Measurements from ENCODE around the gene SGMS2.

Gene SGMS2

DNA sequence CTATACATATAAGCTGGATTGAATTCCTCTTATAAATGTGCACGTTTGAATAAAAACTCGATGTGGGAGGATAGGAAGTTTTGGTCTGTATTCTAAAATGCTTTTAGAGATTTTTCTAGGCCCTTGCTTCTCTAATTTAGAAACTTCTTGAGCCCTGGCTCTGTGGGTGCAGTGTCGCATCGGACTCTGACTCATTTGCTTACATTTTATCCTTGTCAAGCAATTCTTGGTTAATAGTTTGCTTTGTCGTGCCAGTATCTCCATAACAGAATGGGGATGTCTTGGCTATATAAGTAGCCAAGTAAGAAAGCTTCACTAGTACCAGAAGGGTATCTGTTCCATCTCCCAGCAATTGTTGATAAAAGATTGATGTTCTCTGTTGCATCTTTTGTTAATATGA is 10.7 kb downstream of the SGMS2 start:
- WGBS: 38% methylated on average over 5 of the region's 5 CpGs
- no peak overlapping the region for H2AK5ac ChIP-seq (ENCODE audit: low read length, severe bottlenecking)

DNA sequence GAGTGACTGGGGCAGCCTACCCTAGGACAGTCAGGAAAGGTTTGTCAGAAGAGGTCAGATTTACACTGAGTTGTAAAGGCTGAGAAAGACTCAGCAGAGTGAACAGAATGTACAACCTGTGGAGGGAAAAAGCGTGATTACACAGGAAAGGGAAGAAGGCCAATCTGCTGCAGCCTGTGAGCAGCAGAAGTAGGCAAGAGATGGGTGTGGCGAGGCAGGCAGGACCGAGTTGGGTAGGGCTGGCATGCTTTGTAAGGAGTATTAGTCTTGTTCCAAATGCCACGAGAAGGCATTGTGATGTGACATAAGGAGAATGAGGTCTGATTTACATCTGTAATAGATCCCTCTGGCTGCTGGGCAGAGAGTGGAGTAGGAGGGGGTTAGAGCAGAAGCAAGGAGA is 12.6 kb downstream of the SGMS2 start:
- Histone ChIP-seq H3K4me1 (ENCODE audit: control insufficient read depth, insufficient read depth, low read depth, low read length) (no peaks in the 10 kb centered on the region), H3K4me3 (ENCODE audit: insufficient read depth in 1 of 2, low read depth in 1 of 2, low read length in 2 of 2) (peak overlapping the region in 1 of 2 experiments; percentile 39), H3K36me3 (ENCODE audit: control insufficient read depth in 1 of 2, insufficient read depth in 2 of 2, low read depth in 1 of 2, low read length in 2 of 2) (peaks cover 0 to 2% of the 10 kb centered on the region in 2 experiments), H2BK12ac (ENCODE audit: low read length in 2 of 2) (peak overlapping the region in 1 of 2 experiments; percentile 39), H2AK5ac (ENCODE audit: low read length, severe bottlenecking) (no peak overlapping the region), H3K27ac (ENCODE audit: low read length, poor library complexity, severe bottlenecking) (no peak overlapping the region), H3K27me3 (ENCODE audit: control insufficient read depth in 1 of 2, insufficient read depth in 1 of 2, low read length in 2 of 2) (no peaks in the 10 kb centered on the region), H2BK120ac (ENCODE audit: low read depth, low read length) (no peak overlapping the region), H2BK5ac (ENCODE audit: low read depth, low read length, poor library complexity, severe bottlenecking) (no peak overlapping the region), H4K8ac (ENCODE audit: low read length) (no peak overlapping the region), H3K9me3 (ENCODE audit: control insufficient read depth, low read length) (peaks cover 5% of the 10 kb centered on the region), H3K23ac (ENCODE audit: low read length in 2 of 2) (no peak overlapping the region), H3K14ac (ENCODE audit: low read length in 2 of 2) (peak overlapping the region in 1 of 2 experiments; percentile 1), H3K18ac (ENCODE audit: low read depth in 1 of 2, low read length in 2 of 2) (peak overlapping the region in 1 of 2 experiments; percentile 1), H3K4me2 (ENCODE audit: low read length, poor library complexity, severe bottlenecking) (no peak overlapping the region), H3K9ac (ENCODE audit: low read length) (peak overlapping the region; percentile 72), H3K4ac (ENCODE audit: low read depth in 1 of 2, low read length in 2 of 2) (peak overlapping the region in 1 of 2 experiments; percentile 5), H2AFZ (ENCODE audit: low read depth, low read length) (no peak overlapping the region), H4K91ac (ENCODE audit: low read length) (no peak overlapping the region), H2BK15ac (ENCODE audit: low read depth, poor library complexity, severe bottlenecking) (no peak overlapping the region), H3K79me1 (replicated peaks; ENCODE audit: low read length, poor library complexity, severe bottlenecking) (peaks cover 31% of the 10 kb centered on the region)
- no peak for DNase-seq
- WGBS: 80% methylated on average over 4 of the region's 4 CpGs

More for the DNA sequence above, 10.7 kb downstream of the SGMS2 start:
- no peak overlapping the region for H2BK15ac ChIP-seq (ENCODE audit: low read depth, poor library complexity, severe bottlenecking)
- H3K27ac ChIP-seq (ENCODE audit: low read length, poor library complexity, severe bottlenecking): no peak overlapping the region
- DNase-seq: peak; percentile 79
- H4K91ac ChIP-seq (ENCODE audit: low read length): no peak overlapping the region
- no peak overlapping the region for H2BK120ac ChIP-seq (ENCODE audit: low read depth, low read length)
- no peaks in the 10 kb centered on the region for H3K27me3 ChIP-seq (ENCODE audit: control insufficient read depth in 1 of 2, insufficient read depth in 1 of 2, low read length in 2 of 2)
- H3K79me1 ChIP-seq (replicated peaks; ENCODE audit: low read length, poor library complexity, severe bottlenecking): peaks cover 32% of the 10 kb centered on the region
- no peak overlapping the region for H2AFZ ChIP-seq (ENCODE audit: low read depth, low read length)
- H3K18ac ChIP-seq (ENCODE audit: low read depth in 1 of 2, low read length in 2 of 2): no peak overlapping the region
- no peaks in the 10 kb centered on the region for H3K4me1 ChIP-seq (ENCODE audit: control insufficient read depth, insufficient read depth, low read depth, low read length)
- no peak overlapping the region for H3K4me2 ChIP-seq (ENCODE audit: low read length, poor library complexity, severe bottlenecking)
- H3K4ac ChIP-seq (ENCODE audit: low read depth in 1 of 2, low read length in 2 of 2): no peak overlapping the region
- no peak overlapping the region for H3K14ac ChIP-seq (ENCODE audit: low read length in 2 of 2)
- H3K23ac ChIP-seq (ENCODE audit: low read length in 2 of 2): no peak overlapping the region
- H3K9ac ChIP-seq (ENCODE audit: low read length): peak overlapping the region; percentile 53
- no peak overlapping the region for H2BK12ac ChIP-seq (ENCODE audit: low read length in 2 of 2)
- peaks cover 2 to 5% of the 10 kb centered on the region in 2 experiments for H3K36me3 ChIP-seq (ENCODE audit: control insufficient read depth in 1 of 2, insufficient read depth in 2 of 2, low read depth in 1 of 2, low read length in 2 of 2)
- peaks cover 5% of the 10 kb centered on the region for H3K9me3 ChIP-seq (ENCODE audit: control insufficient read depth, low read length)
- no peak overlapping the region for H3K4me3 ChIP-seq (ENCODE audit: insufficient read depth in 1 of 2, low read depth in 1 of 2, low read length in 2 of 2)
- no peak overlapping the region for H2BK5ac ChIP-seq (ENCODE audit: low read depth, low read length, poor library complexity, severe bottlenecking)
- H4K8ac ChIP-seq (ENCODE audit: low read length): no peak overlapping the region

DNA sequence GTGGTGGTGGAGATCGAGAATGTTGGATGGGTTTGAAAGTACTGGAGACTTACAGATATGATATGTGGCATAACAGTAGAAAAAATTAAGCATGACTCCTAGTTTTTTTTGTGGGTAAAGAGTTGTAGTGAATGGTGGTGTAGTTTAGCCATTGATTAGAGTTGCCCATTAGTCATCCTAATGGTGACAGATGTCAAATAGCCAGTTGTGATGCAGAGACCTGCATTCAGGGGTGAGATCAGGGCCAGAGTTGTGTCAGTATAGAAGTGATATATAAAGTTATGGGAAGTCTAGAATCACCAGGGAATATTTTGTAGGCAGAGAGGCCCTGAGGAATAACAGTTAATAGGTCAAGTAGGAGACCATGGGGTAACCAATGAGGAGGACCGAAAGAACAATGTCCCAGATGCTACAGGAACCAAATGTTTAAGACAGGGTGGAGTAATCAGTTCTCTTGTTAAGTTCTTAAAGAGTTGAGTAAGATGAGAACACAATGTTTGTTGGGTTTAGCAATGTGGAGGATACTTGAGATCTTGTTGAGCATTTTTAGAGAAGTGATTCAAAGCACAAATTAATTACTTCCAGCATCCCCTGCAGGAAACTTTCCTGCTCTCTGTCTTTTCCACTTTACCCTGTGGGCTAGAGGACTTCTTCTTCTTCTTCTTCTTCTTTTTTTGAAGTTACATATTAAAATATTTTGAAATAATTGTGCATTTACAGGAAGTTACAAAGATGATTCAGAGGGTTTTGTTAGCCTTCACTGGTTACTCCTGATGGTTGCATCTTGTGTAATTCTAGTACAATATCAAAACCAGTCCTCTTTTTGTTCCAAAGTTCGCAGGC is 13.3 kb downstream of the SGMS2 start:
- Histone ChIP-seq H3K14ac (ENCODE audit: low read length in 2 of 2) (no peak overlapping the region), H2BK15ac (ENCODE audit: low read depth, poor library complexity, severe bottlenecking) (no peak overlapping the region), H3K27me3 (ENCODE audit: control insufficient read depth in 1 of 2, insufficient read depth in 1 of 2, low read length in 2 of 2) (no peaks in the 10 kb centered on the region), H3K4ac (ENCODE audit: low read depth in 1 of 2, low read length in 2 of 2) (no peak overlapping the region), H3K27ac (ENCODE audit: low read length, poor library complexity, severe bottlenecking) (no peak overlapping the region), H2AK5ac (ENCODE audit: low read length, severe bottlenecking) (no peak overlapping the region), H4K91ac (ENCODE audit: low read length) (no peak overlapping the region), H3K4me1 (ENCODE audit: control insufficient read depth, insufficient read depth, low read depth, low read length) (no peaks in the 10 kb centered on the region), H3K4me2 (ENCODE audit: low read length, poor library complexity, severe bottlenecking) (no peak overlapping the region), H3K4me3 (ENCODE audit: insufficient read depth in 1 of 2, low read depth in 1 of 2, low read length in 2 of 2) (peak overlapping the region in 1 of 2 experiments; percentile 52), H2BK5ac (ENCODE audit: low read depth, low read length, poor library complexity, severe bottlenecking) (no peak overlapping the region), H3K18ac (ENCODE audit: low read depth in 1 of 2, low read length in 2 of 2) (peak overlapping the region in 1 of 2 experiments; percentile 9), H3K23ac (ENCODE audit: low read length in 2 of 2) (no peak overlapping the region), H3K9me3 (ENCODE audit: control insufficient read depth, low read length) (peaks cover 5% of the 10 kb centered on the region), H3K79me1 (replicated peaks; ENCODE audit: low read length, poor library complexity, severe bottlenecking) (peaks cover 27% of the 10 kb centered on the region), H2AFZ (ENCODE audit: low read depth, low read length) (no peak overlapping the region), H2BK12ac (ENCODE audit: low read length in 2 of 2) (no peak overlapping the region), H2BK120ac (ENCODE audit: low read depth, low read length) (no peak overlapping the region), H3K36me3 (ENCODE audit: control insufficient read depth in 1 of 2, insufficient read depth in 2 of 2, low read depth in 1 of 2, low read length in 2 of 2) (peaks cover 0 to 2% of the 10 kb centered on the region in 2 experiments), H4K8ac (ENCODE audit: low read length) (no peak overlapping the region), H3K9ac (ENCODE audit: low read length) (peak overlapping the region; percentile 72)
- WGBS: 97% methylated on average over 2 of the region's 3 CpGs
- no peak for DNase-seq

DNA sequence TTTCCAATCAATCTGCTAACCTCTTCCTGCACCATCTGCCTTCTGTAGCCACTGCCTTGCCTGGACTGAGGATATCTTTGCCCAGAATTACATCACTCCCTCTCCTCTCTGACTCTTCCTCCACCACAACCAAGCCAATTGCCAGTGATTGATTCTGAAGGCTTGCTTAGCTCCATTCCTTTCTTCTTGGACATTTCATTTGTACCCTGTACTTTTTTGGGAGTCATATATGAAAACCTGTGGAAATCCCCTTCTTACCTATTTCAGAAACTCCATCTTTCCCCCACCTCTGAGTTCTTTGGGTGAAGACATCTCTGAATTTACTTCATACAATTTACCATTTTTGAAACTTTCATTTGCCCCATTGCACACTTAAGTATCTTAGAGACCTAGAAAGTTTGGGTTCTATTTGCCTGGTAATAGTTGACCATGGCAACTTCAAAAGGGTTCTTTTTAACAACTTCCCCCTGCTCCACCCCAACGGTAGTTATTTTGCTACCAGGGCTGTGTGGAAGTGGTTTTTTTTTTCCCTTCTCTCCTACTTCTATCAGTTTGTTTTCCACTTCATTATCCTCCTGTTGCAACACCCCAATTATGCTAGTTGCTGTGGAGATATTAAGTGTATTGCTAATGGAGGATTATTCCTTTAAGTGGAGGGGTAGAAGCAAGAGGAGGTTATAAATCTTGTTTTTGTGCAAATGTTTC is 14.3 kb downstream of the SGMS2 start:
- Histone ChIP-seq H2BK15ac (ENCODE audit: low read depth, poor library complexity, severe bottlenecking) (no peak overlapping the region), H3K4me1 (ENCODE audit: control insufficient read depth, insufficient read depth, low read depth, low read length) (no peaks in the 10 kb centered on the region), H4K8ac (ENCODE audit: low read length) (no peak overlapping the region), H3K23ac (ENCODE audit: low read length in 2 of 2) (no peak overlapping the region), H3K79me1 (replicated peaks; ENCODE audit: low read length, poor library complexity, severe bottlenecking) (peaks cover 24% of the 10 kb centered on the region), H4K91ac (ENCODE audit: low read length) (no peak overlapping the region), H3K4ac (ENCODE audit: low read depth in 1 of 2, low read length in 2 of 2) (no peak overlapping the region), H2BK12ac (ENCODE audit: low read length in 2 of 2) (no peak overlapping the region), H3K27me3 (ENCODE audit: control insufficient read depth in 1 of 2, insufficient read depth in 1 of 2, low read length in 2 of 2) (no peaks in the 10 kb centered on the region), H3K9ac (ENCODE audit: low read length) (peak overlapping the region; percentile 72), H2AFZ (ENCODE audit: low read depth, low read length) (no peak overlapping the region), H3K14ac (ENCODE audit: low read length in 2 of 2) (peak overlapping the region in 1 of 2 experiments; percentile 71), H3K36me3 (ENCODE audit: control insufficient read depth in 1 of 2, insufficient read depth in 2 of 2, low read depth in 1 of 2, low read length in 2 of 2) (no peaks in the 10 kb centered on the region), H3K18ac (ENCODE audit: low read depth in 1 of 2, low read length in 2 of 2) (no peak overlapping the region), H3K9me3 (ENCODE audit: control insufficient read depth, low read length) (no peaks in the 10 kb centered on the region), H2BK5ac (ENCODE audit: low read depth, low read length, poor library complexity, severe bottlenecking) (no peak overlapping the region), H3K4me2 (ENCODE audit: low read length, poor library complexity, severe bottlenecking) (no peak overlapping the region), H2AK5ac (ENCODE audit: low read length, severe bottlenecking) (no peak overlapping the region), H3K27ac (ENCODE audit: low read length, poor library complexity, severe bottlenecking) (no peak overlapping the region), H3K4me3 (ENCODE audit: insufficient read depth in 1 of 2, low read depth in 1 of 2, low read length in 2 of 2) (peak overlapping the region in 1 of 2 experiments; percentile 52), H2BK120ac (ENCODE audit: low read depth, low read length) (no peak overlapping the region)
- no CpG with 5 or more reads among the region's 1 CpG for WGBS
- DNase-seq: no peak
